Spleen (tissue), 7 donors: Measurements from ENCODE around the gene USP35.

Experiments
- POLR2A ChIP-seq, 3 donors: fragments of 450-650 bp; IDR thresholded peaks; one replicate each; pipeline ENCODE4 v1.5.1; 2017; ENCODE audit warnings: antibody characterized with exemption in 3 of 3, mild to moderate bottlenecking in 1 of 3
- POLR2AphosphoS5 ChIP-seq, 3 donors: sonication (generic); formaldehyde crosslinking; IDR thresholded peaks; one replicate each; pipeline ENCODE4 v1.5.1; 2017; ENCODE audit warnings: antibody characterized with exemption in 3 of 3
- TF ChIP-seq, protein P1 (sequence below), 11 experiments: fragments of 200-600 bp in 7 of 11; fragments of 450-650 bp in 4 of 11; sonication (generic) in 4 of 11; IDR thresholded peaks in 8 of 11; conservative IDR thresholded peaks in 3 of 11; 1 replicate in 7 of 11; 2 replicates in 4 of 11; pipeline versions ENCODE4 v1.4.0 to v1.8.0; 2016 to 2021; ENCODE audit warnings: antibody characterized with exemption in 11 of 11, inconsistent platforms in 4 of 11, mild to moderate bottlenecking in 1 of 11
- donor health status: DM: no; HTN: no; CAD: no; lungs with moderate emphysema.
- donor health status: DM: no; HTN: no; CAD: no.
- donor health status: DM: no; HTN: no; CAD: no.

DNA sequence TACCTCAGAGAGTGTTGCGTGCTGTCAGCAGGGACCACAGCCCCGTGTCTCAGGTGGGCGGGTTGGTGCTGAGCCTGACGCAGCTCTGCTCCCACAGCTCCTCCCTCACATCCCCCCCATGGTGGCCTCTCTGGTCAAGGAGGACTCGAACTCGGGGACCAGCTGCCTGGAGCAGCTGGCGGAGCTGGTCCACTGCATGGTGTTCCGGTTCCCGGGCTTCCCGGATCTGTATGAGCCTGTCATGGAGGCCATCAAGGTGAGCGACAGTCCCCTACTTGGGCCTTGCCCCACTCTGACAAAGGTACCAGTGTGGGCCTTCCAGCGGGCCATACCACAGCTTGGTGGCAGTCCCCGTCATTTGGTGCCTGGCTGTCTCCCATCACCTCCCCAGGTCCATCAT, 11.8 kb downstream of the USP35 start:
- no peak for TF ChIP-seq POLR2A (IDR thresholded peaks at IDR 0.05)
- TF ChIP-seq, protein P1, sequence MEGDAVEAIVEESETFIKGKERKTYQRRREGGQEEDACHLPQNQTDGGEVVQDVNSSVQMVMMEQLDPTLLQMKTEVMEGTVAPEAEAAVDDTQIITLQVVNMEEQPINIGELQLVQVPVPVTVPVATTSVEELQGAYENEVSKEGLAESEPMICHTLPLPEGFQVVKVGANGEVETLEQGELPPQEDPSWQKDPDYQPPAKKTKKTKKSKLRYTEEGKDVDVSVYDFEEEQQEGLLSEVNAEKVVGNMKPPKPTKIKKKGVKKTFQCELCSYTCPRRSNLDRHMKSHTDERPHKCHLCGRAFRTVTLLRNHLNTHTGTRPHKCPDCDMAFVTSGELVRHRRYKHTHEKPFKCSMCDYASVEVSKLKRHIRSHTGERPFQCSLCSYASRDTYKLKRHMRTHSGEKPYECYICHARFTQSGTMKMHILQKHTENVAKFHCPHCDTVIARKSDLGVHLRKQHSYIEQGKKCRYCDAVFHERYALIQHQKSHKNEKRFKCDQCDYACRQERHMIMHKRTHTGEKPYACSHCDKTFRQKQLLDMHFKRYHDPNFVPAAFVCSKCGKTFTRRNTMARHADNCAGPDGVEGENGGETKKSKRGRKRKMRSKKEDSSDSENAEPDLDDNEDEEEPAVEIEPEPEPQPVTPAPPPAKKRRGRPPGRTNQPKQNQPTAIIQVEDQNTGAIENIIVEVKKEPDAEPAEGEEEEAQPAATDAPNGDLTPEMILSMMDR (IDR thresholded peaks at IDR 0.05 in 8 of 11, conservative IDR thresholded peaks at IDR 0.05 in 3 of 11), result no peak
- no peak for TF ChIP-seq POLR2AphosphoS5 (IDR thresholded peaks at IDR 0.05)
